ENCODE results near the gene PXDC1.

- TF ChIP-seq POLR2A (IDR thresholded peaks at IDR 0.05), result no peak
- no peak for TF ChIP-seq CTCF (IDR thresholded peaks at IDR 0.05)
Measured at GRCh38 chr6:3786141-3786540, 34.6 kb upstream of the PXDC1 start.
